ENCODE results near the gene NMNAT2.

The NMNAT2 gene

GRCh38 chr1:183368213-183369108, 49.7 kb downstream of the NMNAT2 start:
- TF ChIP-seq CTCF (IDR thresholded peaks at IDR 0.05; ENCODE audit: borderline replicate concordance, insufficient read depth, low read depth, low read length), result no peak
- H3K4me3 ChIP-seq (ENCODE audit: low read depth, low read length), result no peak overlapping the region

DNA sequence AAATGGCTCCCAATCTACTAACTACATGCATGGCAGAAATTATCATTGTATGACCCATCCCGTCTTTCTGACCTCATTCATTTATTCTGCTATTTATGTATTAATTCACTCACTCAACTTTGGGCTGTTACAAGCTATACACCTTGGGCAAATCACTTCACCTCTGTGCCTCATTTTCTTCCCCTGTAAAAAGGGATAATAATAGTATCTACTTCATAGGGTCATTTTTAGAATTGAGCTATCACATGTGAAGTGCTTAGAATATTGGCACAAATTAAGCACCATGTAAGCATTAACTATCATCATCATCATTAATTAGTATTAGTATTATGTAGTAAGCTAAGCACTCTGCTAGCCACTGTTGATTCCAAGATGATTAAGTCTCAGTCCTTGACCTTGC, 52.1 kb downstream of the NMNAT2 start:
- no peak for TF ChIP-seq CTCF (IDR thresholded peaks at IDR 0.05; ENCODE audit: borderline replicate concordance, insufficient read depth, low read depth, low read length)
- H3K4me3 ChIP-seq (ENCODE audit: low read depth, low read length), result no peak overlapping the region

- H3K4me3 ChIP-seq (ENCODE audit: low read depth, low read length), result no peak overlapping the region
- TF ChIP-seq CTCF (IDR thresholded peaks at IDR 0.05; ENCODE audit: borderline replicate concordance, insufficient read depth, low read depth, low read length), result no peak
Observed at GRCh38 chr1:183365676-183366075, 52.5 kb downstream of the NMNAT2 start.

DNA sequence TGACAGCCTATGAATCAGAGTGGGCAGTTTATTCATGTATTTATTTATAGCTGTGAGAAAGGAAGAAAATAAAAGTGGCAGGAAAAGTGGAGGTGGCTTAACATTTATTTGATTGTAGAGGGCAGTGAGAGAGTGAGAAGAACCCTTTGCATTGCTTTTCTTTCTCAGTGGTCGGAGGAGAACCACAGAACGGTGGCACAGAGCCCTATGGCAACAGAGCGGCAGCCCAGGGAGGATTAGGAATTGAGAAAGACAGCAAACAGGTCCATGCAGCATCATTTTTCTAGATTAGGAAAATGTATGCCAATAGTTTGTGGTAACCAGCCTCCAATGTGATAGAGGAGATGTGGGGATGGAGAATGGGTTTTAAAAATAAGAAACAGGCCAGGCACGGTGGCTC, 53.1 kb downstream of the NMNAT2 start:
- H3K4me3 ChIP-seq (ENCODE audit: low read depth, low read length), result no peak overlapping the region
- TF ChIP-seq CTCF (IDR thresholded peaks at IDR 0.05; ENCODE audit: borderline replicate concordance, insufficient read depth, low read depth, low read length), result no peak

- TF ChIP-seq CTCF (IDR thresholded peaks at IDR 0.05; ENCODE audit: borderline replicate concordance, insufficient read depth, low read depth, low read length), result no peak
- H3K4me3 ChIP-seq (ENCODE audit: low read depth, low read length), result no peak overlapping the region
Observed at GRCh38 chr1:183363972-183364371, 54.2 kb downstream of the NMNAT2 start.

DNA sequence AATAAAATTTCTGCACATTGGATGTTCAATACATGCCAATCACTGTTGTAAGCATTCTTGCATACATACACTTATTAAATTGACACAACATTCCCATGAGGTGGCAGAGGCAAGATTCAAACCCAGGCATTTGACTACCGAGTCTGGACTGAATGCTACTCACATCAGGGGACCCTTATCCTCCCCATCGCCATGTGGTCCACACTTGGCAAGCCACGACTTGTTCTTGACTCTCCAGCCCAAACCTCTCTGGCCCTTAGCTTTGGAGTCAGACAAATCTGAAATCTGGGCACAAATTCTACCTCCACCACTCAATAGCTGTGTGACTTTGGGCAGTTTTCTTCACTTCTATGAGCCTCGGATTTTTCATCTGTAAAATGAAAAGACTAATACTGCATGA, 57.1 kb downstream of the NMNAT2 start:
- H3K4me3 ChIP-seq (ENCODE audit: low read depth, low read length), result no peak overlapping the region
- no peak for TF ChIP-seq CTCF (IDR thresholded peaks at IDR 0.05; ENCODE audit: borderline replicate concordance, insufficient read depth, low read depth, low read length)

DNA sequence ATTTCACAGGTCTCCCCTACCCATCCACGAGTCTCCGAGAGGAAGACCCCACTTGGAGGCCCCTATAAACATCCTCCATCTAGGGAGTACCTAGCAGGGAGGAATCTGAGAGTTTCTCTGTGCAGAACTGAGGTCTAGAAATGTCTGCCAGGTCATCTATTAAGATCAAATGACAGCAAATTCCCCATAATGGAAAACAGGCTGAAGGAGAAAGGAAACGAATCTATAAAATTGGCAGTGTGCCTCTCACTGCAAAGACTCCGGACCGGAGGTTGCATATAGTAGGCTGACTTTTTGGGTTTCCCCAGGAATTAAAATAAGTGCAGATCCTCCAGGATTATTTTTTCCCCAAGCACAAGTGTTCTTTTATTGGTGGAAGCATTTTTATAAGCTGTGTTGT, 57.7 kb downstream of the NMNAT2 start:
- H3K4me3 ChIP-seq (ENCODE audit: low read depth, low read length), result no peak overlapping the region
- TF ChIP-seq CTCF (IDR thresholded peaks at IDR 0.05; ENCODE audit: borderline replicate concordance, insufficient read depth, low read depth, low read length), result no peak

All from GM12875 (cell line).